SK-N-SH treated with all-trans-retinoic acid at 6 μM for 48 hours (cell line): ENCODE measurements around the gene TSPAN14.

Experiments
- ATAC-seq: fragments of 200-7000 bp; cut with Tn5 transposase; 3 replicates; pipeline ENCODE4 v1.9.1; 2020; ENCODE audit warnings: mild to moderate bottlenecking, moderate library complexity
- ARNTL ChIP-seq: fragments of 450-650 bp; formaldehyde crosslinking; IDR thresholded peaks from 2 replicates; pipeline ENCODE4 v1.5.0; 2020; ENCODE audit warnings: low read depth, mild to moderate bottlenecking, moderate library complexity, borderline replicate concordance
- BACH2 ChIP-seq: fragments of 250-450 bp; sonication (Bioruptor Pico); IDR thresholded peaks from 2 replicates; pipeline ENCODE4 v1.9.0; 2021; ENCODE audit warnings: mild to moderate bottlenecking, borderline replicate concordance
- CSDC2 ChIP-seq: fragments of 250-450 bp; sonication (Bioruptor Pico); IDR thresholded peaks from 2 replicates; pipeline ENCODE4 v1.5.0; 2020; ENCODE audit warnings: mild to moderate bottlenecking, moderate library complexity
- ESRRG ChIP-seq: fragments of 250-450 bp; sonication (Bioruptor Pico); IDR thresholded peaks from 2 replicates; pipeline ENCODE4 v1.6.1; 2021; ENCODE audit warnings: mild to moderate bottlenecking
- GLIS3 ChIP-seq: fragments of 250-450 bp; sonication (Bioruptor Pico); IDR thresholded peaks from 2 replicates; pipeline ENCODE4 v1.5.0; 2020; ENCODE audit warnings: mild to moderate bottlenecking, moderate library complexity
- ISL1 ChIP-seq: fragments of 250-450 bp; sonication (Bioruptor Pico); IDR thresholded peaks from 2 replicates; pipeline ENCODE4 v2.1.2; 2022; ENCODE audit warnings: mild to moderate bottlenecking, moderate library complexity
- OSR1 ChIP-seq: fragments of 250-450 bp; sonication (Bioruptor Pico); IDR thresholded peaks from 2 replicates; pipeline ENCODE4 v1.8.0; 2022; ENCODE audit warnings: moderate library complexity, mild to moderate bottlenecking, inconsistent platforms
- PPARA ChIP-seq: fragments of 250-450 bp; sonication (Bioruptor Pico); IDR thresholded peaks from 2 replicates; pipeline ENCODE4 v1.5.0; 2020; ENCODE audit warnings: mild to moderate bottlenecking, borderline replicate concordance
- RARB ChIP-seq: fragments of 250-450 bp; sonication (Bioruptor Pico); IDR thresholded peaks from 2 replicates; pipeline ENCODE4 v1.8.0; 2021; ENCODE audit warnings: mild to moderate bottlenecking, moderate library complexity
- SNAI2 ChIP-seq: fragments of 250-450 bp; sonication (Bioruptor Pico); IDR thresholded peaks from 2 replicates; pipeline ENCODE4 v1.5.0; 2020; ENCODE audit warnings: mild to moderate bottlenecking, moderate library complexity
- TCF4 ChIP-seq: fragments of 250-450 bp; sonication (Bioruptor Pico); IDR thresholded peaks from 2 replicates; pipeline ENCODE4 v1.8.0; 2021; ENCODE audit warnings: mild to moderate bottlenecking, moderate library complexity, borderline replicate concordance
- TOX ChIP-seq: fragments of 250-450 bp; sonication (Bioruptor Pico); IDR thresholded peaks from 2 replicates; pipeline ENCODE4 v1.8.0; 2021; ENCODE audit warnings: mild to moderate bottlenecking, moderate library complexity, borderline replicate concordance
- ZC3H10 ChIP-seq: fragments of 250-450 bp; sonication (Bioruptor Pico); IDR thresholded peaks from 2 replicates; pipeline ENCODE4 v1.5.1; 2021; ENCODE audit warnings: mild to moderate bottlenecking, moderate library complexity
- ZFP30 ChIP-seq: fragments of 450-650 bp; formaldehyde crosslinking; IDR thresholded peaks from 2 replicates; pipeline ENCODE4 v1.5.0; 2022; ENCODE audit warnings: mild to moderate bottlenecking, moderate library complexity
- ZNF565 ChIP-seq: fragments of 450-650 bp; formaldehyde crosslinking; conservative IDR thresholded peaks from 2 replicates; pipeline ENCODE4 v1.5.0; 2020; ENCODE audit warnings: low read depth, mild to moderate bottlenecking, moderate library complexity
- ZNF70 ChIP-seq: fragments of 450-650 bp; formaldehyde crosslinking; IDR thresholded peaks from 2 replicates; pipeline ENCODE4 v1.5.0; 2020; ENCODE audit warnings: mild to moderate bottlenecking, moderate library complexity
- TF ChIP-seq, protein P1 (sequence below): fragments of 250-450 bp; sonication (Bioruptor Pico); IDR thresholded peaks from 2 replicates; pipeline ENCODE4 v1.5.0; 2020; ENCODE audit warnings: mild to moderate bottlenecking, moderate library complexity
- TF ChIP-seq, protein P2 (sequence below): fragments of 250-450 bp; sonication (Bioruptor Pico); IDR thresholded peaks from 2 replicates; pipeline ENCODE4 v1.8.0; 2020; ENCODE audit warnings: mild to moderate bottlenecking, moderate library complexity, borderline replicate concordance
- TF ChIP-seq, protein P3 (sequence below): fragments of 250-450 bp; sonication (Bioruptor Pico); IDR thresholded peaks from 2 replicates; pipeline ENCODE4 v1.5.1; 2020; ENCODE audit warnings: low read depth, mild to moderate bottlenecking, moderate library complexity
- TF ChIP-seq, protein P4 (sequence below): fragments of 250-450 bp; sonication (Bioruptor Pico); IDR thresholded peaks from 2 replicates; pipeline ENCODE4 v1.5.1; 2021; ENCODE audit warnings: mild to moderate bottlenecking, moderate library complexity

The TSPAN14 gene

DNA sequence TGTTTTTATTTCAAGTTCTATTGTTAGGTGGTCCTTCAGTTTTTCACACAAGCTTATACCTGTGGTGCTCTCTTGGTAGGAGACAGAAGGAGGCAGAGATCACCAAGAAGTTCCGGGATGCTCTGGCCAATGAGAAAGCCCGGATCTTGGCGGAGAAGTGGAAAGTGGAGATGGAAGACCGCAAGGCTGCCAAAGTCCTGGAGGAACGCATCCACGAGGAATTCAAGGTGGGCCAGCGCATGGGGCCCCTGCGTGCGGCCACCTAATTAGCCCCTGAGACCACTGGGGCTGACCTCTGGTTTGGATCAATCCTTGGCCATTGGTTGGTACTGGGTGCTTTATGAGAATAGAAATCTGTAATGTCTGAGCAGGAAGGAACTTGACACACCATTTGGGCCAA lies 117.2 kb downstream of the TSPAN14 start:
- TF ChIP-seq PPARA (CRISPR knock-in tag) (no peak), ZNF565 (CRISPR knock-in tag) (no peak), GLIS3 (CRISPR knock-in tag) (no peak), ESRRG (CRISPR knock-in tag) (no peak)
- ATAC-seq, result no peak

DNA sequence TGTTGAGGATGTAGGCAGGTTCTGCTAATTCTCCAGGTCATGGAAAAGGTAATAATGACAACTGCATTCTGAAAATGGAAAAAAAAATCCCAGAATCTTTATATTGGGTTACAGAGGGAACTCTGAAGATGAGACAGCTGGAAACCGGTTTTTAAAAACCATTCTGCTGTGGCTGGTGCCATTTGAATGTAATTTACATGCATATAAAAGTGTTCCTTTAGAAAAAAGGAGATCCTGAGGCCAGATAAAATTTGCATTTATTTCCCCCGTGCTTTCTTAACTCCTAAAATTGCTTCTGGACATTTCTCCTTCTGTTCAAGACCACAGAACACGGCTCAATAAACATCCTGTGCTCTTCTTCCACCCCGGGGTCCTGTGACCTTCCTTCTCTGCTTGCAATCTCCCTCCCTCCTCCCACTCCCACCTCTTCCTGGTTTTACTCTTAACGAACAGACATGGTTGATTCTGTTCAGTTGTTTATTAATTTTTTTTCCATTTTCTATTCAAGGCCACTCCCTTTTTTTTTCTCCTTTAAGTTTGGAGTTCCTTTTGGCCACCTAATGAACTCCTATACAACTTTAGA lies 125.2 kb downstream of the TSPAN14 start:
- TF ChIP-seq SNAI2 (CRISPR knock-in tag), result no peak
- no peak for TF ChIP-seq OSR1 (CRISPR knock-in tag)
- TF ChIP-seq ZC3H10 (CRISPR knock-in tag), result no peak
- no peak for TF ChIP-seq ESRRG (CRISPR knock-in tag)
- TF ChIP-seq ISL1 (CRISPR knock-in tag), result no peak
- TF ChIP-seq TCF4, result no peak
- no peak for TF ChIP-seq BACH2 (CRISPR knock-in tag)
- no peak for ATAC-seq

DNA sequence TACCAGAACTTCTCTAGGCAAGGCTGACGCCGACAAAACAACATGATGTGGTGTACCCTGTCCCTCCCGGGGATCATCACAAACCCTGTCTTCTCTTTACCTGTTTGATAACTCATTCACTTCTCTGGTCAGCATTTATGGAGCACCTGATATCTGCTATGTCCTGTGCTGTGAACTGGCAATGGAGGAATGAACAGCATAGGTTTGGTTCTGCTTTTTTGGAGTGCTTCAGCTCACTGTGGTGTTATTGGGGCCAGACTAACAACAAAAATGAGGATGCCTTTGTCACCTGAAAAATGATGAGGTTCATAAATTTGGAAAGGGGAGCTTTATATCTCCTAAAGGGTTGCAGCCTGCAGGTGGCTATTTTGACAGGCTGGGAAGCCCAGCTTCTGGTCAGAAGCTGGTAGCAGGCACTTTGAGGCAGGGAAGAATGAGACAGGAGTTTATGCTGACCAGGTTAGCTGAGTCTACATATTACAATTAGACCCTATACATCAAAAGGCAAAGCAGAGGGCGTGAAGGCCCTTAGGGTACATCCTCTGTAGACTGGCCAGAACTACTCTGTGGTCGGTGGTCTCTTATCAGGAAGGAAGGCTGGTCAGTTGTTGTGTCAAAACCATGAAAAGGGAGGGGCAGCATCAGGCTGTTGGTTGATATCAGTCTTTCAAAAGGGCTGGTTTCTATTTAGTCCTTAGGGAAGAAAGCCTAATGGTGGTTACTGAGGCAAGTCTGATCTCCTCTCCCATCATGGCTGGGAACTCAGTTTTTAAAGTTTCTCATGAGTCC lies 125.9 kb downstream of the TSPAN14 start:
- ATAC-seq, result no peak
- no peak for TF ChIP-seq CSDC2
- TF ChIP-seq, protein P1, sequence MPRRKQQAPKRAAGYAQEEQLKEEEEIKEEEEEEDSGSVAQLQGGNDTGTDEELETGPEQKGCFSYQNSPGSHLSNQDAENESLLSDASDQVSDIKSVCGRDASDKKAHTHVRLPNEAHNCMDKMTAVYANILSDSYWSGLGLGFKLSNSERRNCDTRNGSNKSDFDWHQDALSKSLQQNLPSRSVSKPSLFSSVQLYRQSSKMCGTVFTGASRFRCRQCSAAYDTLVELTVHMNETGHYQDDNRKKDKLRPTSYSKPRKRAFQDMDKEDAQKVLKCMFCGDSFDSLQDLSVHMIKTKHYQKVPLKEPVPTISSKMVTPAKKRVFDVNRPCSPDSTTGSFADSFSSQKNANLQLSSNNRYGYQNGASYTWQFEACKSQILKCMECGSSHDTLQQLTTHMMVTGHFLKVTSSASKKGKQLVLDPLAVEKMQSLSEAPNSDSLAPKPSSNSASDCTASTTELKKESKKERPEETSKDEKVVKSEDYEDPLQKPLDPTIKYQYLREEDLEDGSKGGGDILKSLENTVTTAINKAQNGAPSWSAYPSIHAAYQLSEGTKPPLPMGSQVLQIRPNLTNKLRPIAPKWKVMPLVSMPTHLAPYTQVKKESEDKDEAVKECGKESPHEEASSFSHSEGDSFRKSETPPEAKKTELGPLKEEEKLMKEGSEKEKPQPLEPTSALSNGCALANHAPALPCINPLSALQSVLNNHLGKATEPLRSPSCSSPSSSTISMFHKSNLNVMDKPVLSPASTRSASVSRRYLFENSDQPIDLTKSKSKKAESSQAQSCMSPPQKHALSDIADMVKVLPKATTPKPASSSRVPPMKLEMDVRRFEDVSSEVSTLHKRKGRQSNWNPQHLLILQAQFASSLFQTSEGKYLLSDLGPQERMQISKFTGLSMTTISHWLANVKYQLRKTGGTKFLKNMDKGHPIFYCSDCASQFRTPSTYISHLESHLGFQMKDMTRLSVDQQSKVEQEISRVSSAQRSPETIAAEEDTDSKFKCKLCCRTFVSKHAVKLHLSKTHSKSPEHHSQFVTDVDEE, result no peak
- no peak for TF ChIP-seq PPARA (CRISPR knock-in tag)
- no peak for TF ChIP-seq SNAI2 (CRISPR knock-in tag)
- TF ChIP-seq, protein P2, sequence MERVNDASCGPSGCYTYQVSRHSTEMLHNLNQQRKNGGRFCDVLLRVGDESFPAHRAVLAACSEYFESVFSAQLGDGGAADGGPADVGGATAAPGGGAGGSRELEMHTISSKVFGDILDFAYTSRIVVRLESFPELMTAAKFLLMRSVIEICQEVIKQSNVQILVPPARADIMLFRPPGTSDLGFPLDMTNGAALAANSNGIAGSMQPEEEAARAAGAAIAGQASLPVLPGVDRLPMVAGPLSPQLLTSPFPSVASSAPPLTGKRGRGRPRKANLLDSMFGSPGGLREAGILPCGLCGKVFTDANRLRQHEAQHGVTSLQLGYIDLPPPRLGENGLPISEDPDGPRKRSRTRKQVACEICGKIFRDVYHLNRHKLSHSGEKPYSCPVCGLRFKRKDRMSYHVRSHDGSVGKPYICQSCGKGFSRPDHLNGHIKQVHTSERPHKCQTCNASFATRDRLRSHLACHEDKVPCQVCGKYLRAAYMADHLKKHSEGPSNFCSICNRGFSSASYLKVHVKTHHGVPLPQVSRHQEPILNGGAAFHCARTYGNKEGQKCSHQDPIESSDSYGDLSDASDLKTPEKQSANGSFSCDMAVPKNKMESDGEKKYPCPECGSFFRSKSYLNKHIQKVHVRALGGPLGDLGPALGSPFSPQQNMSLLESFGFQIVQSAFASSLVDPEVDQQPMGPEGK (CRISPR knock-in tag), result no peak
- no peak for TF ChIP-seq ZC3H10 (CRISPR knock-in tag)
- TF ChIP-seq OSR1 (CRISPR knock-in tag), result no peak
- TF ChIP-seq ZNF565 (CRISPR knock-in tag), result no peak
- TF ChIP-seq TOX (CRISPR knock-in tag), result no peak
- TF ChIP-seq ZFP30, result no peak
- TF ChIP-seq ESRRG (CRISPR knock-in tag), result no peak
- TF ChIP-seq GLIS3 (CRISPR knock-in tag), result no peak
- TF ChIP-seq RARB, result no peak
- TF ChIP-seq ISL1 (CRISPR knock-in tag), result no peak
- TF ChIP-seq ZNF70, result no peak

DNA sequence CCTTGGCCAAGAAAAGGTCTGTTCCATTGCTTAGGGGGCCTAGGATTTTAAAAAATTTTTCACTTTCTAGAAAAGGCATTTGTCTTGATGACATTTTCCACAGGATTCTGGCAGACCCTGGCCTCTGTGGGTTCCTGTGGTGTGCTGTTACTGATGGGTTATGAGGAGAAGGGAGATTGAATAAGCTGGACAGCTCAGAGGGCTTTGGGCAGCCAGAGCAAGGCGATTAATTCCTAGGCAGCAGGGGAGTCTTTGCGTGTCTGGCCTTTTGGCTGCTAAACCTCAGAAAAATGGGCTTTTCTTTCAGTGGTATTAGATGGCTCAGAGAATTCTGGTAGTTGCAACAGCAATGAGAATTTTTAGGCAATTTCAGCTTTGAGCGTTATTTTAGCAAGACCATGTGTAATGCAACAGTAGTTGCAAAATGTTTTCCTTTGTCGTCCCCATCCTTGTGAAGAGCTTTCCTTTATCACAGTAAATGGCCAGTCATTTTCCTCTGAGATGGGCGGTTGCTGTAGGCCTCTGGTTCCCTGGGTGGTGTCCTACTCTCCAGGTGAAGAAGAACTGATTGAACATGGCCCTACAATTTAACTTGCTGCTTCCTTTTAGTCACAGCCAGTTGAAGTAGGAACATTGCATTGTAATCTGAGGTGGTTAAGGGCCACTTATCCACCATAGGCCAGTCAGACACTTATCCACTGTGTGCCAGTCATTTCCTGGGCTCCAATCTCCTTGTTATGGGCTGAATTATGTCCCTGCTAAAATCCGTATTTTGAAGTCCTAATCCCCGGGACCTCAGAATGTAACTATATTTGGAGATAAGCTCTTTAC lies 126.7 kb downstream of the TSPAN14 start:
- ATAC-seq, result no peak
- TF ChIP-seq, protein P1, result no peak
- TF ChIP-seq, protein P3, sequence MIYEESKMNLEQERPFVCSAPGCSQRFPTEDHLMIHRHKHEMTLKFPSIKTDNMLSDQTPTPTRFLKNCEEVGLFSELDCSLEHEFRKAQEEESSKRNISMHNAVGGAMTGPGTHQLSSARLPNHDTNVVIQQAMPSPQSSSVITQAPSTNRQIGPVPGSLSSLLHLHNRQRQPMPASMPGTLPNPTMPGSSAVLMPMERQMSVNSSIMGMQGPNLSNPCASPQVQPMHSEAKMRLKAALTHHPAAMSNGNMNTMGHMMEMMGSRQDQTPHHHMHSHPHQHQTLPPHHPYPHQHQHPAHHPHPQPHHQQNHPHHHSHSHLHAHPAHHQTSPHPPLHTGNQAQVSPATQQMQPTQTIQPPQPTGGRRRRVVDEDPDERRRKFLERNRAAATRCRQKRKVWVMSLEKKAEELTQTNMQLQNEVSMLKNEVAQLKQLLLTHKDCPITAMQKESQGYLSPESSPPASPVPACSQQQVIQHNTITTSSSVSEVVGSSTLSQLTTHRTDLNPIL (CRISPR knock-in tag), result no peak
- TF ChIP-seq ARNTL (no peak), RARB (no peak), TOX (CRISPR knock-in tag) (no peak), ISL1 (CRISPR knock-in tag) (no peak), ZNF70 (no peak), ESRRG (CRISPR knock-in tag) (no peak)
- TF ChIP-seq, protein P4, sequence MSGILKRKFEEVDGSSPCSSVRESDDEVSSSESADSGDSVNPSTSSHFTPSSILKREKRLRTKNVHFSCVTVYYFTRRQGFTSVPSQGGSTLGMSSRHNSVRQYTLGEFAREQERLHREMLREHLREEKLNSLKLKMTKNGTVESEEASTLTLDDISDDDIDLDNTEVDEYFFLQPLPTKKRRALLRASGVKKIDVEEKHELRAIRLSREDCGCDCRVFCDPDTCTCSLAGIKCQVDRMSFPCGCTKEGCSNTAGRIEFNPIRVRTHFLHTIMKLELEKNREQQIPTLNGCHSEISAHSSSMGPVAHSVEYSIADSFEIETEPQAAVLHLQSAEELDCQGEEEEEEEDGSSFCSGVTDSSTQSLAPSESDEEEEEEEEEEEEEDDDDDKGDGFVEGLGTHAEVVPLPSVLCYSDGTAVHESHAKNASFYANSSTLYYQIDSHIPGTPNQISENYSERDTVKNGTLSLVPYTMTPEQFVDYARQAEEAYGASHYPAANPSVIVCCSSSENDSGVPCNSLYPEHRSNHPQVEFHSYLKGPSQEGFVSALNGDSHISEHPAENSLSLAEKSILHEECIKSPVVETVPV, result no peak
- TF ChIP-seq, protein P2 (CRISPR knock-in tag), result no peak
